ENCODE measurements around the gene PTPRG. TPM values are rescaled to one million over a fixed set of nuclear protein-coding genes. Genes with fewer than 3 reads are reported as not detected.

Gene PTPRG
- polyA plus RNA-seq, 3 donors = not detected

GRCh38 chr3:61872077-61872706 is 310.8 kb downstream of the PTPRG start:
- Mint-ChIP-seq H3K27me3 (ENCODE audit: low read depth in 3 of 3) (peaks cover 0 to 2% (median 0%) of the 10 kb centered on the region in 3 donors), H3K27ac (no peak overlapping the region), H3K4me1 (no peaks in the 10 kb centered on the region), H3K9me3 (peaks cover 0 to 3% (median 0%) of the 10 kb centered on the region in 7 donors), H3K4me3 (no peak overlapping the region), H3K36me3 (no peaks in the 10 kb centered on the region)
- H3K4me1 ChIP-seq (ENCODE audit: control insufficient read depth in 1 of 2, insufficient read depth in 2 of 2, low read length in 2 of 2) = no peaks in the 10 kb centered on the region
- 80% methylated on average over 2 of the region's 5 CpGs for WGBS (ENCODE audit: insufficient coverage)
- TF ChIP-seq CTCF (IDR thresholded peaks at IDR 0.05) = no peak
- no peaks in the 10 kb centered on the region for H3K27me3 ChIP-seq (ENCODE audit: control insufficient read depth in 2 of 2, insufficient read depth in 2 of 2, low read length in 2 of 2)
- no peak overlapping the region for H3K4me2 ChIP-seq (replicated peaks; ENCODE audit: extremely low read depth, low read length, poor library complexity, severe bottlenecking)
- H3K4me3 ChIP-seq (replicated peaks in 1 of 3; ENCODE audit: low read depth in 2 of 3, low read length in 3 of 3) = no peak overlapping the region
- no peaks in the 10 kb centered on the region for H3K79me2 ChIP-seq (ENCODE audit: insufficient read depth, low read length)
- H3K36me3 ChIP-seq (replicated peaks in 1 of 2; ENCODE audit: control insufficient read depth in 1 of 2, insufficient read depth in 2 of 2, low read length in 2 of 2) = no peaks in the 10 kb centered on the region
- no peak overlapping the region for H3K9ac ChIP-seq (ENCODE audit: insufficient read depth, low read length, poor library complexity, severe bottlenecking)
- no peak overlapping the region for H2AFZ ChIP-seq (ENCODE audit: insufficient read depth, low read depth, low read length, poor library complexity, severe bottlenecking)
- no peaks in the 10 kb centered on the region for H4K20me1 ChIP-seq (ENCODE audit: insufficient read depth, low read length)
- no peak for DNase-seq
- H3K9me3 ChIP-seq (replicated peaks in 1 of 2; ENCODE audit: control insufficient read depth in 1 of 2, insufficient read depth in 1 of 2, low read length in 2 of 2) = no peaks in the 10 kb centered on the region
- intact Hi-C loops (cut with micrococcal nuclease) = no loop called here
- H3K27ac ChIP-seq (ENCODE audit: low read depth in 1 of 2, low read length in 2 of 2) = no peak overlapping the region

DNA sequence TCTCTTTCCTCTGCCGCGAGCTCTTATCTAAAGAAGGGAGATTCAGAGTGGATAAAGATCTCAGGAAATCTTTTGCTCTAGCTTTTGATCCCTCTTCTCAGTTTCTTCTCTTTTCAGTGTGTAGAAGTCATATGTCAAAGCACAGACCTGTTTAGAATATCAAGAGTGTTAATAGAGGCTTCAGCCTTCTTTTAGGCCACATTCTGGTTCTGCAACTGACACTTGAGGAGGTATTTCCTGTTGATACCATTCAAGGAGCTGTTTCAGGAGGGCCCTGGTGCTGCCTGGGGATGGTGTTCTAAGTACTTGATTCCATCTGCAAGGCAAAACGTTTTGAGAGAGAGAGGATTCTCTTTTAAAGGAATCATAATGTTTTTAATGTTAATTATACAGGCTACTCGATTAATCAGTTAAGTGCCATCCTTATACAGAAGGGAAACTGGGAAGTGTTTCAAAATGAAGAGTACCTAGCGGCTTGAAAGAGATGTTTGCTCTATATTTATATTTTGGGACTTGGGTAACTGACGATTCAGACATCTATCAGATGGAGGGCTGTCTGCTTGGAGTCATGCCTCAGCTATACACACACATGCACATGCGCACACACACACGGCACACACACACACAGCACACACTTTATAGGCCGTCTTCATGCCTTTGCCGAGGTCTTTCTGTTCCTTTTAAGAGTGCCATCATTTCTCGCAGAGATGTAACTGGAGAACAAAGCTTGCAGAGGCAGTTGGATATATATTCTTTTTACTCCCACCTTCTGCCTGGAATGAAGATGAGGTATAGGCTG is 313.9 kb downstream of the PTPRG start:
- Mint-ChIP-seq H3K9me3 (peaks cover 0 to 3% (median 0%) of the 10 kb centered on the region in 7 donors), H3K36me3 (no peaks in the 10 kb centered on the region), H3K4me3 (no peak overlapping the region), H3K4me1 (no peaks in the 10 kb centered on the region), H3K27ac (no peak overlapping the region), H3K27me3 (ENCODE audit: low read depth in 3 of 3) (peaks cover 0 to 2% (median 0%) of the 10 kb centered on the region in 3 donors)
- H3K4me1 ChIP-seq (ENCODE audit: control insufficient read depth in 1 of 2, insufficient read depth in 2 of 2, low read length in 2 of 2) = no peaks in the 10 kb centered on the region
- H3K27ac ChIP-seq (ENCODE audit: low read depth in 1 of 2, low read length in 2 of 2) = no peak overlapping the region
- H2AFZ ChIP-seq (ENCODE audit: insufficient read depth, low read depth, low read length, poor library complexity, severe bottlenecking) = no peak overlapping the region
- intact Hi-C loops (cut with micrococcal nuclease) = no loop called here
- no peak overlapping the region for H3K4me3 ChIP-seq (replicated peaks in 1 of 3; ENCODE audit: low read depth in 2 of 3, low read length in 3 of 3)
- no peak overlapping the region for H3K9ac ChIP-seq (ENCODE audit: insufficient read depth, low read length, poor library complexity, severe bottlenecking)
- 96% methylated on average over 6 of the region's 11 CpGs for WGBS (ENCODE audit: insufficient coverage)
- DNase-seq = no peak
- no peaks in the 10 kb centered on the region for H4K20me1 ChIP-seq (ENCODE audit: insufficient read depth, low read length)
- no peak for TF ChIP-seq CTCF (IDR thresholded peaks at IDR 0.05)
- H3K79me2 ChIP-seq (ENCODE audit: insufficient read depth, low read length) = no peaks in the 10 kb centered on the region
- no peaks in the 10 kb centered on the region for H3K27me3 ChIP-seq (ENCODE audit: control insufficient read depth in 2 of 2, insufficient read depth in 2 of 2, low read length in 2 of 2)
- no peaks in the 10 kb centered on the region for H3K36me3 ChIP-seq (replicated peaks in 1 of 2; ENCODE audit: control insufficient read depth in 1 of 2, insufficient read depth in 2 of 2, low read length in 2 of 2)
- H3K9me3 ChIP-seq (replicated peaks in 1 of 2; ENCODE audit: control insufficient read depth in 1 of 2, insufficient read depth in 1 of 2, low read length in 2 of 2) = no peaks in the 10 kb centered on the region
- H3K4me2 ChIP-seq (replicated peaks; ENCODE audit: extremely low read depth, low read length, poor library complexity, severe bottlenecking) = no peak overlapping the region
